OCI-LY7 (cell line): Measurements from ENCODE around the gene ZNF436. TPM values are rescaled to one million over a fixed set of nuclear protein-coding genes. Genes with fewer than 3 reads are reported as not detected.

Experiments used
- BruUV-seq: library from RNA; stranded (reverse); fragments of 400-500 nt; replicated peaks from 2 replicates; lab custom pipeline; 2021; lab: Mats Ljungman, UMichigan
- CTCF ChIA-PET: fragments of 300-600 bp; sonication (Branson Sonifier 250); formaldehyde crosslinking; loops from one replicate; lab custom pipeline; 2022; ENCODE audit warnings: antibody characterized with exemption; ENCODE audit not compliant: unreplicated experiment; lab: Charles Lee
- POLR2A ChIA-PET: fragments of 300-600 bp; sonication (Branson Sonifier 250); formaldehyde crosslinking; loops from one replicate; lab custom pipeline; 2022; ENCODE audit warnings: antibody characterized with exemption; lab: Charles Lee
- DNase-seq: peaks from one replicate; pipeline ENCODE4 v3.0.0-alpha.2; 2015; ENCODE audit warnings: low spot score
- H2AFZ ChIP-seq: fragments of 200-600 bp; sonication (generic), shearing (Covaris generic); 2 replicates; pipeline ENCODE4 v1.6.1; 2014; ENCODE audit warnings: mild to moderate bottlenecking, antibody characterized with exemption, low read length, moderate library complexity
- H3K27ac ChIP-seq: fragments of 200-600 bp; sonication (generic); 2 replicates; pipeline ENCODE4 v1.5.1; 2014; ENCODE audit warnings: mixed run types, low read depth, mild to moderate bottlenecking, moderate library complexity, low read length, inconsistent platforms; ENCODE audit not compliant: poor library complexity, severe bottlenecking
- H3K36me3 ChIP-seq: fragments of 200-600 bp; sonication (generic); 2 replicates; pipeline ENCODE4 v1.6.1; 2014; ENCODE audit warnings: mild to moderate bottlenecking, antibody characterized with exemption, low read length, moderate library complexity, mixed read lengths; ENCODE audit not compliant: insufficient read depth
- H3K4me1 ChIP-seq: fragments of 200-600 bp; sonication (generic); 2 replicates; pipeline ENCODE4 v1.5.1; 2014; ENCODE audit warnings: mild to moderate bottlenecking, low read length; ENCODE audit not compliant: insufficient read depth, poor library complexity, severe bottlenecking
- H3K4me2 ChIP-seq: fragments of 200-600 bp; sonication (generic); 2 replicates; pipeline ENCODE4 v1.6.1; 2014; ENCODE audit warnings: mild to moderate bottlenecking, low read length
- H3K4me3 ChIP-seq: fragments of 200-600 bp; sonication (generic); 2 replicates; pipeline ENCODE4 v1.5.1; 2014; ENCODE audit warnings: mild to moderate bottlenecking, low read depth, low read length; ENCODE audit not compliant: poor library complexity, severe bottlenecking
- H3K79me2 ChIP-seq: fragments of 200-600 bp; sonication (generic); 2 replicates; pipeline ENCODE4 v1.6.1; 2016; ENCODE audit warnings: low read depth, mild to moderate bottlenecking, low read length, moderate library complexity, mixed read lengths; ENCODE audit not compliant: insufficient read depth
- H3K9me2 ChIP-seq: fragments of 200-600 bp; sonication (generic); 2 replicates; pipeline ENCODE4 v1.6.1; 2016; ENCODE audit warnings: mild to moderate bottlenecking, low read length, mixed read lengths; ENCODE audit not compliant: insufficient read depth
- H3K9me3 ChIP-seq: fragments of 200-600 bp; sonication (generic); 2 replicates; pipeline ENCODE4 v1.6.1; 2014; ENCODE audit warnings: mild to moderate bottlenecking, mixed run types, low read length, mixed read lengths
- H4K20me1 ChIP-seq: fragments of 200-600 bp; sonication (generic); 2 replicates; pipeline ENCODE4 v1.6.1; 2014; ENCODE audit warnings: mild to moderate bottlenecking, antibody characterized with exemption, low read length, moderate library complexity, mixed read lengths; ENCODE audit not compliant: insufficient read depth
- EZH2phosphoT487 ChIP-seq: fragments of 200-600 bp; sonication (generic); IDR thresholded peaks from 2 replicates; pipeline ENCODE4 v1.6.1; 2018; ENCODE audit warnings: low read depth, borderline replicate concordance, mild to moderate bottlenecking, mixed run types, antibody characterized with exemption, low read length, moderate library complexity, mixed read lengths
- intact Hi-C: fragments of 100-400 bp; cut with micrococcal nuclease; formaldehyde crosslinking; loops from one replicate; pipeline ENCODE4 v1.10.0; 2022; ENCODE audit not compliant: unreplicated experiment
- total RNA-seq, 2 experiments: library from RNA; depleted of rRNA in 1 of 2; stranded (reverse); fragments of >200 nt in 1 of 2; shearing (Covaris generic) in 1 of 2; gene quantifications; 2 replicates each; pipeline ENCODE4 v1.2.3, GENCODE V29; 2014 to 2022
- TF ChIP-seq, protein P1 (sequence below): fragments of 200-600 bp; sonication (generic); conservative IDR thresholded peaks from 2 replicates; pipeline ENCODE4 v1.5.1; 2014; ENCODE audit warnings: mild to moderate bottlenecking, antibody characterized with exemption, low read length, moderate library complexity, mixed read lengths

The ZNF436 gene
- total RNA-seq, 2 experiments from 2014 or later: 5.0 to 7.6 TPM

DNA sequence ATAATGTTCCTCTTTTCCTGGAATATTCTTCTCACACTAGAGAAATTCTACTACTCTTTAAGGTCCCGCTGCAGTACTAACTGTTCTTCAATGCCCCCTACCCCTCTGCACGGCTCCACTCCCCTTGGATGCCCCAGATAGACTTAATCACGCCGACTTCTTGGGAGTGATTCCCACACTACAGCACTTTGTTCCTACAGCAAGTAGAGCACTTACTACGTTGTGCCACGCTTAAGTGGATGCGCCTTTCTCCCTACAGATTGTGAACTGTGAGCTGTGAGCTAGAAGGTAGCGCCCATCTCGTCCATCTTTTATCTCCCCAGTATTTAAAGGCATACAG, 2.2 kb downstream of the ZNF436 start:
- Histone ChIP-seq H3K9me3 (no peaks in the 10 kb centered on the region), H3K79me2 (peaks cover 13% of the 10 kb centered on the region; the same call in 1 of the 2 replicates), H3K27ac (peak overlapping the region; percentile 20), H3K4me2 (peak overlapping the region; percentile 78), H3K4me3 (peak overlapping the region; percentile 77), H3K4me1 (peaks cover 28% of the 10 kb centered on the region), H3K9me2 (no peaks in the 10 kb centered on the region), H2AFZ (peak overlapping the region; percentile 39; the same call in 1 of the 2 replicates), H3K36me3 (peaks cover 17% of the 10 kb centered on the region), H4K20me1 (no peaks in the 10 kb centered on the region)
- POLR2A ChIA-PET: interaction anchor here (0.6 to 1.3 kb wide), 2 partner anchors 60 to 120 kb away, joined by 4 to 5 read pairs; no protein-coding TSS in a partner anchor
- TF ChIP-seq, protein P1, sequence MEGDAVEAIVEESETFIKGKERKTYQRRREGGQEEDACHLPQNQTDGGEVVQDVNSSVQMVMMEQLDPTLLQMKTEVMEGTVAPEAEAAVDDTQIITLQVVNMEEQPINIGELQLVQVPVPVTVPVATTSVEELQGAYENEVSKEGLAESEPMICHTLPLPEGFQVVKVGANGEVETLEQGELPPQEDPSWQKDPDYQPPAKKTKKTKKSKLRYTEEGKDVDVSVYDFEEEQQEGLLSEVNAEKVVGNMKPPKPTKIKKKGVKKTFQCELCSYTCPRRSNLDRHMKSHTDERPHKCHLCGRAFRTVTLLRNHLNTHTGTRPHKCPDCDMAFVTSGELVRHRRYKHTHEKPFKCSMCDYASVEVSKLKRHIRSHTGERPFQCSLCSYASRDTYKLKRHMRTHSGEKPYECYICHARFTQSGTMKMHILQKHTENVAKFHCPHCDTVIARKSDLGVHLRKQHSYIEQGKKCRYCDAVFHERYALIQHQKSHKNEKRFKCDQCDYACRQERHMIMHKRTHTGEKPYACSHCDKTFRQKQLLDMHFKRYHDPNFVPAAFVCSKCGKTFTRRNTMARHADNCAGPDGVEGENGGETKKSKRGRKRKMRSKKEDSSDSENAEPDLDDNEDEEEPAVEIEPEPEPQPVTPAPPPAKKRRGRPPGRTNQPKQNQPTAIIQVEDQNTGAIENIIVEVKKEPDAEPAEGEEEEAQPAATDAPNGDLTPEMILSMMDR: no peak
- no peak for TF ChIP-seq EZH2phosphoT487
- intact Hi-C loops: loop anchor here (10.0 kb wide), 1 partner anchor 537 kb away; no protein-coding TSS in a partner anchor
- CTCF ChIA-PET: interaction anchor here (1.5 kb wide), 1 partner anchor 36 kb away, joined by 6 read pairs; no protein-coding TSS in a partner anchor
- DNase-seq: peak; percentile 22
- BruUV-seq: no TSS peak

DNA sequence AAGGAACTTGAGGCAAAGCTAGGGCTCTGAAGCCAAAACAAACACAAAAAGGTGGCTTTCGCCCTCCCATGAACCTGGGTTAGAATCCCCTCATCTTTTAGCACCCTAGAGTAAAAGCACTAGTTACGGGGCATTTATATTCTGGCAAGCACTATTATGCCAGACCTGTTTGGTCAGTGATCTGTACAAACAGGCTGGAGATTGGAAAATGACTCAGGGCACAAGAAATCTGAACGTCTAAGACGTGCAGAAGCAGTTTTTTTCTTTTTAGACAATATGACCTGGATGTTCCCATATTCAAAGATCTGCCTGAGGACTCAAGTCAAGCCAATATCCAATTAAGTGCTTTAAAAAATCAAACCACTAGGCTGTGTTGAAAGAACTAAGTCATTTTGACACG, 3.0 kb downstream of the ZNF436 start:
- peak overlapping the region; percentile 77 for H3K4me3 ChIP-seq
- CTCF ChIA-PET: no interaction called here
- BruUV-seq: no TSS peak
- H3K9me2 ChIP-seq: no peaks in the 10 kb centered on the region
- peaks cover 13% of the 10 kb centered on the region; the same call in 1 of the 2 replicates for H3K79me2 ChIP-seq
- DNase-seq: no peak
- no peak overlapping the region for H2AFZ ChIP-seq
- intact Hi-C loops: loop anchor here (10.0 kb wide), 1 partner anchor 538 kb away; no protein-coding TSS in a partner anchor
- POLR2A ChIA-PET: no interaction called here
- H4K20me1 ChIP-seq: no peaks in the 10 kb centered on the region
- peaks cover 25% of the 10 kb centered on the region for H3K36me3 ChIP-seq
- TF ChIP-seq, protein P1: no peak
- TF ChIP-seq EZH2phosphoT487: no peak
- peaks cover 28% of the 10 kb centered on the region for H3K4me1 ChIP-seq
- H3K4me2 ChIP-seq: peak overlapping the region; percentile 78; the same call in 1 of the 2 replicates
- no peak overlapping the region for H3K27ac ChIP-seq
- H3K9me3 ChIP-seq: no peaks in the 10 kb centered on the region

DNA sequence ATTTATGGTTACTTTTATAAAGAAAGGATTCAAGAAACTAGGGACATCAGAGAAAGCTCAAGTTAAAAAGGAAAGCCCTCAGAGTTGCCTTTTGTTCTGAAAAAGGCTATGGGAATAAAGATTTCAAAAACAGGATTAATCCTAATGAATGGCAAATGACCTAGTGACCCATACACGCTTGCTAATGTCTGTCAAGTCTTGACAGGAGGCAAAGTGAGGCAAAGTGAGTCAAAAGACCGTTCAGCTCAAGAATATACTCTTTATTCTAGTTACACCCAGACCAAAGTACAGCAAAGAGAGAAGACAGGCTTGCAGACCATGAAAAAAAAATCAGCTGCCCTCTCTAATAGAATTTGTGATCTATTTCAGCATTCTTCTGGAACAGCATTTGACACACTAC, 3.5 kb downstream of the ZNF436 start:
- BruUV-seq: no TSS peak
- H4K20me1 ChIP-seq: no peaks in the 10 kb centered on the region
- H3K79me2 ChIP-seq: peaks cover 13% of the 10 kb centered on the region; the same call in 1 of the 2 replicates
- POLR2A ChIA-PET: no interaction called here
- peaks cover 30% of the 10 kb centered on the region for H3K36me3 ChIP-seq
- CTCF ChIA-PET: no interaction called here
- DNase-seq: no peak
- intact Hi-C loops: loop anchor here (10.0 kb wide), 1 partner anchor 539 kb away; no protein-coding TSS in a partner anchor
- H3K27ac ChIP-seq: no peak overlapping the region
- no peaks in the 10 kb centered on the region for H3K9me3 ChIP-seq
- no peak overlapping the region for H3K4me3 ChIP-seq
- TF ChIP-seq EZH2phosphoT487: no peak
- TF ChIP-seq, protein P1: no peak
- H3K4me2 ChIP-seq: peak overlapping the region; percentile 78; the same call in 1 of the 2 replicates
- no peak overlapping the region for H2AFZ ChIP-seq
- no peaks in the 10 kb centered on the region for H3K9me2 ChIP-seq
- H3K4me1 ChIP-seq: peaks cover 28% of the 10 kb centered on the region
